Measurements from ENCODE around the gene SLC12A1.
A peak's percentile ranks its signal among the peaks of the same experiment; 100 is the strongest.

Gene SLC12A1

DNA sequence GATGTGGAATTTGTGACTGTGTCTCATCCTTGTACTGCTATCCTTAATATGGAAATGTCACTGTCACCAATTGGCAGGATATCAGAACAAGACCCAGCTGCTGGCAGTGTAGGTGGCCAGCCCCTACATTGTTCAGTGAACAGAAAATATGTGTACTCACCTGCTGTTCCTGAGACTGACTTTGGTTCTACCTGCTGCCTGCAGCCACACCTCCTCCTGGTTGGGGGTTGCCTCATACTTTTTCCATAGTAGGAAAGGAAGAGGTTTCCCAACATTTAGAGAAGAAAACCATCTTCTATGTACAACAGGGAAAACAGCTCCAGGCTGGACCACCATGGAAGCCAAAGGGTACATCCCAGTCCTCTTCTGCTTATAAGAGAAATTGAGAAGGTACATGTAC is 35.9 kb downstream of the SLC12A1 start:
- no peak for DNase-seq (ENCODE audit: low read depth in 4 of 4, low spot score in 1 of 4)

DNA sequence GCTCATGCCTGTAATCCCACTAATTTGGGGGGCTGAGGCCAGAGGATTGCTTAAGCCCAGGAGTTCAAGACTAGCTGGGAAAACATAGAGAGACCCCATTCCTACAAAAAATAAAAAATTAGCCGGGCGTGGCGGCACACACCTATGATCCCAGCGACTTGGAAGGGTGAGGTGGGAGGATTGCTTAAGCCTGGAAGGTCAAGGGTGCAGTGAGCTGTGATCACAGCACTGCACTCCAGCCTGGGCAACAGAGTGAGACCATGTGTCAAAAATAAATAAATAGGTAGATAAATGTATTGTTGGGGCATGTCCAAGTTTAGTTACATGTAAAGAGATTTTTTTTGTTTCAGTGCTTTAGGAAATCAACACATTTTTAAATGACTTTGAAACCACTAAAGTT is 36.4 kb downstream of the SLC12A1 start:
- DNase-seq (ENCODE audit: low read depth in 4 of 4, low spot score in 1 of 4): no peak

DNA sequence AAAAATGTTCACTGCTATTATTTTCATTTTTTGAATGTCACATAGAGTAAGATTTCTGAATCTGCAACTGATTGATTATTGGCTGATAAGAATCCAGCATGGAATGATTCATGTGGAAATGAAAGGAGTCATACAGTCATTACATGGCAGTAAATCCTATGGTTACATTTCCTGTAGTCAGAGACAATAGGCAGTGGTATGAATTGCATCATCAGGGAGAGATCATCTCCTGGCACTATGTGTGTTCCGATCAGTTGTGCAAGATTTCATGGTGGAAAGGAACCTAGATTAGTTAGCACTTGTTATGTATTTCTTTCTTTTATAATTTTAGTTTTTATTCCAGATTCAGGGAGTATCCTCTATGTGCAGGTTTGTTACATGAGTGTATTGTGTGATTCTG is 38.8 kb downstream of the SLC12A1 start:
- no peak for DNase-seq (ENCODE audit: low read depth in 4 of 4, low spot score in 1 of 4)

DNA sequence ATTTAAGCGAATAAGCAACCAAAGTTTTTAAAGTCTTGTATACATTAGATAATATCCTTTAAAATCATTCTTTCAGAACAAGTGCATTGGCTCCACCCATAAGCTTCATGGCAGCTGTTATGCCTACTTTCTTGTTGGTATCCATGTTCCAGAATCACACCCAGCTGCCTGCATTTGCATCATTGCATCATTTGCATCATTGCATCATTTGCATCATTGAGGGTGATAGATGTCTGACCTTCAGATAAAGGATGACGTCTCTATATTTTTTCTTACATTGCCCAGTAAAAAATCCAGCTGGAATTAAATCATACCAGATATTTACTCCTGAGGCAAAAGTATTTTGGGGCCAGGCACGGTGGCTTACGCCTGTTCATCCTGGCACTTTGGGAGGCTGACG is 42.3 kb downstream of the SLC12A1 start:
- no peak for DNase-seq (ENCODE audit: low read depth in 4 of 4, low spot score in 1 of 4)

DNA sequence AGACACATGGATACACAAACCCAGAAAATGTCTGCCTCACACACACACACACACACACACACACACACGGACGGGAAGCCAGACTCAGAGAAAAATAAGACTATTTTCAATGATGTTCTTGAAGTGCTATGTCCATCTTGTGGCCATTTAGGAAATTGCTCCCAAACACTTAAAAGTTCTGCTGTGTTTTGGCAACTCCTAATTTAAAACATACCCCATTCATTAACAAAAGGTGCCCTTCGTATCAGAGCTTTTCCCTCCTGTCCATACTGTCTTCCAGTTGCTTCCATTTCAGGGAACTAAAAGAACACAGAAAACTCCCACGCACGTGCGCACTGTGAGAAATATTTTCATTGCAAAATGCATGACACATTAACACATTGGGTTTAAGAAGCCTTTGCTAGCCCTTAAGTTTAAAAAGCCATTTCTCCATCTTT is 44.6 kb downstream of the SLC12A1 start:
- DNase-seq (ENCODE audit: low read depth in 4 of 4, low spot score in 1 of 4): no peak

DNA sequence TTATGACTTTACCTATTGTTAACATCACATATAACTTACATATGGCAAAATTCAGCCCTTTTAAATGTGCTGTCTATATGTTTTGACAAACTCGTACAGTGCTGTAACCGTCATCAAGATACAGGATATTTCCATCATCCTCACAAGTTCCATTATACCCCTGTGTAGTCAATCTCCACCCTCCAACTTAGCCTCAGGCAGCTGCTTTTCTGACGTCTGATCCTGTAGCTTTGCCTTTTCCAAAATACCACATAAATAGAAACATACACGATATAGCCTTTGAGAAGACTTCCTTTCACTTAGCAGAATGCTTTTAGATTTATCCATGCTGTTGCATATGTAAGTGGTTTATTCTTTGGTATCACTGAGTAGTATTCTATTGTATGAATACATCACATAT is 47.1 kb downstream of the SLC12A1 start:
- no peak for DNase-seq (ENCODE audit: low read depth in 4 of 4, low spot score in 1 of 4)

DNA sequence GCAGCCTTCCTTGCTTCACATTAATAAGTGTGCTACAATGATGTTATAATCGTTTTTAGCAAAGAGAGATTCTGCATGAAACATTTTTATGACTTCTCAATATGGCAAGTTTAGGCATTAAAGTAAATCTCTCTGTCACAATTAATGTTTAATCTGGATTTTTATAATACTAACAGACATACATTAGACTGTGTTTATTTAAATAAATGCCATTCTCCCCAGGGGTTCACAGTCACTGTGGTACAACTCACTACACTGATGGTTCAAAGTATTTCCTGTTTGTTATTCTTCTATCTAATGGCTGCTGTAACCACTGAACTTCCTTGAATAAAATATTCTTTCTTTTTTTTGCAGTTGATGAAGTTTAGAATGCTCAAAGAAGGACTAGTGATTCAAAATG is 59.0 kb downstream of the SLC12A1 start:
- no peak for DNase-seq (ENCODE audit: low read depth in 4 of 4, low spot score in 1 of 4)

DNA sequence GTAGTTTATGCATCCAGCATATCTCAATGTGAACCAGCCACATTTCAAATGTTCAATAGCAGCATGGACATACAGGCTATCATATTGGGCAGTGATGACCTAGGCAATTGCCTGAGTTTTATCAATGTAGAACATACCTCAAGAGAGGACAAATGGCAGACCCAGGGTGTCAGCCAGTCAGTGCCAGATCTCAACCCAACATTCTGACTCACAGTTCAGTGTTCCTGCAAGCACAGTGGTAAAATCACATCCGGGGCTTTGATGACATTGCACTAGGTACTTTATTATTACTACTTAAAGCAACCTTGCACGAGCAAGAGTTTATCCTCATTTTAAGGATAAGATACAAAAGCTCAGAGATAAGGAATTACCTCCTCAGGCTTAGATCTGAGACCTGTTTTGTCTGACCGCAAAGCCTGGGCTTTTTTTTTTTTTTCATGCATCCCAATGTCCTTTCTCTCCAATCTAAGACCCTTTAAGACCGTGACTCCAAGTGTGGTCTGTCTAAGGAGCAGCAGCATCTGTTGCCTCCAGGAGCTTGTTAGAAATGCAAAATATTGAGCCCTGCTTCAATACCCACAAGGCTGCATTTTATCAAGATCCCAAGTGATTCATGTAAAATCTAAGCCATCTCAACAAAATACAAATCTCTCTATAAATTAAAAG is 60.1 kb downstream of the SLC12A1 start:
- no peak for DNase-seq (ENCODE audit: low read depth in 4 of 4, low spot score in 1 of 4)

DNA sequence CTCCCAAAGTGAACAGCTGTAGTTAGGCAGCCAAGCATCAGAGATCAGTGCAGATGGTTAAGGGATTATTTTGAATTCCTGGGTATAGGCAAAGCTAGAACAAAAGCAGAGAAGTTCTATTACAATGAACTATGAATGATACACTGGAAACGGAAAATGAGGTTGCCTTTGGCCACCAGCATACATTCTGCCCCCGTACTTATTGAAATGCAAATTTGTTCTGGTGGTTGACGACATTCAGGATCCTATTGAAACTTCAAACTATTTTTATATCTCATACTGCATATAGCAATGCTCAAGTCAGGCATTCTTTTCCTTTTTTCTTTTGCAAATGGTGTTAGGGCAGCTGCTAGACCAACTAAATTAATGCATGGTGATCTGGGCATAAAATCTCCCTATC is 61.7 kb downstream of the SLC12A1 start:
- DNase-seq (ENCODE audit: low read depth in 4 of 4, low spot score in 1 of 4): no peak

DNA sequence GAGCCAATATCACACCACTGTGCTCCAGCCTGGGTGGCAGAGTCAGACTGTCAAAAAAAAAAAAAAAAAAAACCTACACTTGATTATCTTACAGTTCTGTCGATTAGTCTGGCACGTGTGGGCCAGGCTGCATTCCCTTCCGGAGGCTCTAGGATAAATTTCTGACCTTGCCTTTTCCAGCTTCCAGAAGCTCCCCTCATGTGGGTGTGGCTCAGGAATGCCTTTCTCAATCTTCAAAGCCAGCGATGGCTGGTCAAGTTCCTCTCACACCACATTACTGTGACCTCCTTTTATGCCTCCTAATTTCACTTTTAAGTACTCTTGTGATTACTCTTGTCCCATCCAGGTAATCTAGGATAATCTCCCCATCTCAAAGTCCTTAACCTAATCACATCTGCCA is 66.9 kb downstream of the SLC12A1 start:
- DNase-seq (ENCODE audit: low read depth in 4 of 4, low spot score in 1 of 4): no peak

DNA sequence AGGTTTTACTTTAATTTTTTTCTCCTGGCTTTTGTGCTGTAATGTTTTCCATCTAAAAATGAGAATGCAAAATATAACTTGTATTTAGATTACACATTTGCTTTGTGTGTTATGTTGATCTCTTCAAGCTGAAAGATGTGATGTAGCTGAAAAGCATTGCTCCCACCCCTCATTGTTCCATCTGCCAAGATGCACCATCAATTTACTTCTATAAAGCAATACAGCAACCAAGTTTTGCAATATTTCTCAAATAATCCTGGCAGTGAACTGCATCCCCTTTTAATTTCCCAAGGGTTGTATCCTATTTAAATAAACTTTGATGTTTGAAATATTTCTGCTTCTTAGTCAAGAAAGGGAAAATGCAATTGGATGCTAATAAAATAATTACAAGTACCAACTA is 72.6 kb downstream of the SLC12A1 start:
- DNase-seq (ENCODE audit: low read depth in 4 of 4, low spot score in 1 of 4): no peak

DNA sequence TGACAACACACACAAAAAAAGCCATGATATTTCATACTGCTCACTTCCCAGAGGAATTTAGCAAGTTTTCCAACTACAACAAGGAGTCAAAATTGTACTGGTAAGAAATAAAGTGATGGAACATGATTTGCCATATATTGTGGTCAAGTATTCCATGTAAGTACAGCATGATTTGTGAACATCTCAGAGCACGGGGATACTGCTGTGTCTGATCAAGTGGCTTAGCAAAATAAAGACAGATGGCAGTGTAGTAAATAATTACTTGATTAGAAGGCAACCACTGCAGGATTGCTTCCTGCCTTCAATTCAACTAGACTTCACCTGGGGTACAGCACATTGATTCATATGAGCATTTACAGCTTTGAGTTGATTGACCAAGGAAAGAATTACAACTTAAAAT is 73.5 kb downstream of the SLC12A1 start:
- no peak for DNase-seq (ENCODE audit: low read depth in 4 of 4, low spot score in 1 of 4)

DNA sequence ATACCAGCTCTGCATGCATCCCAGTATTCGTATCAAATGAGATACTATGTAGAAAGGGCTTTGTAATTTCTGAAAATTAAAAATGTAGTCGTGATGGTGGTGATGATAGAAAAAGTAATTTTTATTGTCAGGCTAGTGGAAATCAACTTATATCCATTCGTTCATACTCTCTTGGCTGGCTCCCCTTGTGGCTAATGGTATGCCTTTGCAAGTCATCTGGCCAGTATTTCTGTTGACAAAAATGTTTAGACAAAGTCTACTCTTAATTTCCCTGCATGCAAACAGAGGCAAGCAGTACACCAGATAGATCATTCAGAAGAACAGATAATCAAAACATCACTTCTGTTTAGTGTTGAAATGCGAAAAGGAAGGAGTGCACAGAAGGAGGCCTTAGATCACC is 75.6 kb downstream of the SLC12A1 start:
- no peak for DNase-seq (ENCODE audit: low read depth in 4 of 4, low spot score in 1 of 4)

DNA sequence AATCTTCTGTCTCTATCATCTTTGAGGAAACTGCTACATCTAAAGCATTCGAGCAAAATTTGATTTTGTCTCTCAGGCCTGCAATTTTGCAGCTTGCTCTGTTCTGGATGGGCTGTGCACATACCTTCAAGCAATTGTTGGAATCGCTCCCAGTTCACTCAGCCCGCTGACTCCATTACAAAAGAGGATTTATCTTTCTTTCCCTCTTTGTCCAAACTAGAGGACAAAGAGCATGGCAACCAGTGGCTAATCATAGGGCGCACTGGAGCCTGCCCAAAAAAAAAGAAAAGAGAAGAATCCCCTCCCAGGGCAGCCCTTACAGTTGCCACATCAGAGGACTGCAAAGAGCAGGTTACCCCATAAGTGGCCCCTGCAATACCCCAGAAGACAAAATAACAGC is 76.1 kb downstream of the SLC12A1 start:
- no peak for DNase-seq (ENCODE audit: low read depth in 4 of 4, low spot score in 1 of 4)

DNA sequence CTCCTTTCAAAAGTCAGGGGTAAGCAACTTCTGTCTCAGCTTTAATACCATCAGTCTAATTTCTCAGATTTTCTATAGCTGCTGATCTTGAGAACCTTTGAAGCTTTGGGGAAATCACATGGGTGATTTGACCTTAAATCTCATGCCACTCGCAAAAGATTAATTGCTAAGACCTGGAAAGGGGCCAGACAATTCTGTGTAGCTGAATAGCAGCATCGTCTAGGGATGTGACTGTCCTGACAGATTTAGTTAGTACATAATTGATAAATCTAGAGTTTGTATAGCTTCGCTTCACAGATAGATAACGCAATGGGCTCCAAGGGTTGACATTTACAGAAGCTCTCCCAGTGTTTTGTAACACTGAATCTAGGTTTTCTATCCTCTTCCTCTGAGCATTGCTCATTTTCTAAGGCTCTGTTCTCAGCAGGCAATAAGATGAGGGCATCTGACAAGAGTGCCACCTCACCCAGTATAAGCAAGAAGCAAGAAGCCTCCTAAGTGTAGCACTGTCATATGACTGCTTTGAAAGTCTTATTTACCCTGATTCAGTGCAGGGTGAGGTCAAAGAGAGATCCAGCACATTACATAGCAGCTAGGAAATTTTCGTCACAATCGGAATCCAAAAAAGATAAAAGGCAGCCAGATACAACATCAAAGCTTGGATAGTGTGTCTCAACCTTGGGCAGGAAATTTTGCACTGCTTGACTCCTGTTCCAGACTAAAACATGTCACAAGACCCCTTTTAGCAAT is 77.5 kb downstream of the SLC12A1 start:
- no peak for DNase-seq (ENCODE audit: low read depth in 4 of 4, low spot score in 1 of 4)

DNA sequence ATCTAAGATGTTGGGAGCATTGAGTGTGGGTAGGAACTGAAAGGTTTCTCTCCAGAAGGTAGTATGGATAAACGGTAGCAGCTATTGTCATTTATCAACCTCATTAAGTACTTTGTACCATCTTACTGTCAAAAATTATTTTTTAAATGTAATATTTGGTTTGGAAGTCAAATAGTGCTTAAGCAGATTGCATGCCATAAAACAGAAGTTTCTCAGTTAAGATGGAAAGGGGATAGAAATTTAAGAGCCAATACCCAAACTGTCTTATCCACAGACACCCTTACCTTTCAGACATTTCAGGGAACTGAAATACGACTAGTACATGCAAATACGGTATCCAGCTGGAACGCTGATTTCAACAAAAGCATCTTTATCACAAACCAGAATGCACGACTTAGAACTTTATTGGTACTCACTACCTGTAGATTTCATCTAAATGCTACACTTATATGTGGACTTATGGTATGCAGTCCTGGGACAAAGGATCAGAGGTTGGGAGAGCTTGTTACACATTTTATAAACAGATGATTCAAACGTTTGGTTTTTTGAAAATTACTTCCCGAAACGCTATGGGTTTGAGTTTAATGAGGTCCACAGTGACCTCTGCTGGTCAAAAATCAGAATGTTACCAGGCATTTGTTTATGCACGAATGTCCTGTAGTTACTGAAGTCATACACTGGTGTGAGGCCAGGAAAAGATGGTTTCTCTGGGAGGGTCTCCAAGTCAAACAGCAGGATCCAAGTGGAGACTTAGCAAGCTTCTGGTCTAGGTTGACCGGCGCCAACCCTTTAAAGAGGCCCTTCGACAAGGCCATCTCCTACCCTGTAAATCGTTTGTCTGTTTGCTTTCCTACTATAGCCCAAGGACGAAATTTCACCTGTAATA is 79.5 kb downstream of the SLC12A1 start:
- peak; percentile 6 to 20 (median 8) for DNase-seq (ENCODE audit: low read depth in 4 of 4, low spot score in 1 of 4)

DNA sequence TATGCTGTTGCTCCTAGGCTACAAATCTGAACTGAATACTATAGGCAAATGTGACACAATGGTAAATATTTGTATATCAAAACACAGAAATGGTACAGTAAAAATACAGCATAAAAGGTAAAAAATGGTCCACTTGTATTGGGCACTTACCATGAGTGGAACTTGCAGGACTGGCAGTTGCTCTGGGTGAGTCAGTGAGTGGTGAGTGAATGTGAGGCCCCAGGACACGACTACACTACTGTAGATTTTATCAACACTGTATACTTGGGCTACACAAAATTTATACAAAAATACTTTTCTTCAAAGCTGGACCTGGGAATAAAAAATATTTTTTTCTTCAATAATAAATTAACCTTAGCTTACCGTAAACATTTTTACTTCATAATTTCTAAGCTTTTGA is 83.5 kb downstream of the SLC12A1 start:
- no peak for DNase-seq (ENCODE audit: low read depth in 4 of 4, low spot score in 1 of 4)

DNA sequence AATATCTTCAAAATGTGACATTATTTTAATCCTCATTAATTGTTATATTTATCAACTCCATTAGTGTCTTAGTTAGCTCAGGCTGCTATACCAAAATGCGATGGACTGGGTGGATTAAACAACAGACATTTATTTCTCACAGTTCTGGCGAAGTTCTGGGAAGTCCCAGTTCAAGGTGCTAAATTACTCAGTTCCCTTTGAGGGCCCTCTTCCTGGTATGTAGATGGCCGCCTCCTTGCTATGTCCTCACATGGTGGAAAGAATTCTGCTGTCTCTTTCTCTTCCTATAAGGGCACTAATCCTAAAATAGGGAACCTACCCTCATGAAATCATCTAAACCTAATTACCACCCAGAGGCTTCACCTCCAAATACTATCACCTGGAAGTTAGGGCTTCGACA is 86.4 kb downstream of the SLC12A1 start:
- DNase-seq (ENCODE audit: low read depth in 4 of 4, low spot score in 1 of 4): no peak

DNA sequence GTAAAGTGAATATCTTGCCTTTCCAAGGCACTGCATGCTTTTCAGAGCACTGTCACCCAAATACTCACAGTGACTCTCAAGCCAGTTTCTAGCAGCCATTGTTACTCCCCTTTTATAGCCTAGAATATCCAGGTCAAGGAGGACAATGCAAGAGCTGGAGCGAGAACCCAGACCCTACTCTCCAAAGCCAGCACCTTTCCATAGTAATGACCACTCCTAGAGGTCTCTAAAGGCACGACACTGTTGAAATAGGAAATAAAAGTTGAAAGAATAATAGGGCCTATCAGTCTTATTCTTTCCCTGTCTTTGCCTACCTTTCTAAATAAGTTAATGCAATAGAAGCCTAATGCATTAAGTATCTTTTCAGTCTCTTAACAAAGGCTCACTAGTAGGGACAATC is 91.6 kb downstream of the SLC12A1 start:
- no peak for DNase-seq (ENCODE audit: low read depth in 4 of 4, low spot score in 1 of 4)

DNA sequence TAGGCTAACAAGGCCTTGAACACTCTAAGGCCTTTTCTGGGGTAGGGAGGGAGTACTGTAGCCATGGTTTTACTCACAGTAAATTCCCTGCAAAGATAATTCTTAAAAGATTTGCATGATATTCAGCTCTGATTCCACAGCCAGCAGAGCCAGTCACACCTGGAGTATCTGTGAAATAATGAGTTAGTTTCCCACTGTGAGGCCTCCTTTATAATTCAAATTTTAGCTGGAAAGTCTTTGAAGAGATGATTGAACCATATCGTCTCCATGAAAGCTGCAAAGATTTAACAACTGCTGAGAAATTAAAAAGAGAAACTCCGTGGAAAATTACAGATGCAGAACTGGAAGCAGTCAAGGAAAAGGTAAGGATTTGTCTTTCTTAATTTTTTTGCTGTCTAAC is 92.8 kb downstream of the SLC12A1 start:
- DNase-seq (ENCODE audit: low read depth in 4 of 4, low spot score in 1 of 4): no peak

DNA sequence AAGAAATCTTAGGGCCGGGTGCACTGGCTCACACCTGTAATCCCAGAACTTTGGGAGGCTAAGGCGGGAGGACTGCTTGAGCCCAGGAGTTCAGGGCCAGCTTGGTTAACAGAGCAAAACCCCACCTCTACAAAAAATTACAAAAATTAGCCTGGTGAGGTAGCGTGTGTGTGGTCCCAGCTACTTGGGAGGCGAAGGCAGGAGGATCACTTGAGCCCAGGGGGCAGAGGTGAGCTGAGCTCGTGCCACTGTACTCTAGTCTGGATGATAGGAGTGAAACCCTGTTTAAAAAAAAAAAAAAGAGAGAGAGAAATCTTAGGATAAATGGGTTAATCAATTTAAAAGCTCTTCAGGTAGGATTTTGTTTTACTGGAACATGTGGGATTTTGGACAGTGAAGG is 93.9 kb downstream of the SLC12A1 start:
- DNase-seq (ENCODE audit: low read depth in 4 of 4, low spot score in 1 of 4): no peak

DNA sequence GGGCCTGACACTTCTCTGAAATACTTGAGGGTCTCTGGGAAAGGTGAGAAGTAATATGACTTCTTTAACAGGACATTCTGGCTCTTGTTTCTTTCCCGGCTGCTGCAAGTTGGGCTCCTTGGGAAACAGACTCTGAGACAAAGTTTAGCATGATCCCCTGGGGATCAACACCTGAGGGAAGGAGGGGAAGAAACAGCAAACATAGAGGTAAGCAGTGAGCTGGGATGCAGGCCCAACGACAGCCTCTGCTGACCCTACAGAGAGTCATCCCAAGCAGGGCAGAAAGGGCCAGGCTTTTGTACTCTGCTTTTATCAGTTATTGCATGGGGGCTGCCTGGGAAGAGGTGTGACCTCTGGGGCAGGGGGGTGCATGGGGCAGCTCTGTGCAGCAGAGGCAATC is 98.3 kb downstream of the SLC12A1 start:
- no peak for DNase-seq (ENCODE audit: low read depth in 4 of 4, low spot score in 1 of 4)
